ENCODE results near the gene DDX54. TPM values are rescaled to one million over a fixed set of nuclear protein-coding genes. Genes with fewer than 3 reads are reported as not detected.

Gene DDX54
- total and polyA plus RNA-seq, 2 of the 8 experiments (the other 6 are each of a cell fraction or from before 2014, with no cell fraction given) = 64.9 to 113 TPM

GRCh38 chr12:113116875-113117274 lies 68.4 kb downstream of the DDX54 start (continued):
- TF ChIP-seq SRF (IDR thresholded peaks at IDR 0.05; ENCODE audit: low read depth, low read length) = no peak
- TF ChIP-seq CHD1 (IDR thresholded peaks at IDR 0.05; ENCODE audit: low read depth, low read length) = no peak
- TF ChIP-seq ATF3 (IDR thresholded peaks at IDR 0.05; ENCODE audit: insufficient read depth, low read depth, low read length) = no peak
- TF ChIP-seq RXRA (IDR thresholded peaks at IDR 0.05; ENCODE audit: insufficient read depth, low read depth, low read length) = no peak
- no peak for TF ChIP-seq HDAC2 (IDR thresholded peaks at IDR 0.05; ENCODE audit: borderline replicate concordance in 1 of 2, low read depth in 2 of 2, low read length in 2 of 2)
- TF ChIP-seq GABPA (IDR thresholded peaks at IDR 0.05; ENCODE audit: borderline replicate concordance, insufficient read depth, low read length) = no peak
- no peak for TF ChIP-seq BRCA1 (IDR thresholded peaks at IDR 0.05; ENCODE audit: low read depth, low read length)
- no peak for TF ChIP-seq POU5F1 (IDR thresholded peaks at IDR 0.05; ENCODE audit: low read depth, low read length)
